Large intestine (tissue), 3 donors: ENCODE measurements around the gene ARHGAP44. TPM values are rescaled to one million over a fixed set of nuclear protein-coding genes. Genes with fewer than 3 reads are reported as not detected.

Experiments used
- DNase-seq, 2 donors: peaks; one replicate each; pipeline versions ENCODE4 v3.0.0 to v3.0.0-alpha.2; 2013
- H3K27ac ChIP-seq: one replicate; pipeline ENCODE4 v1.5.1; 2013; ENCODE audit warnings: low read length
- H3K27me3 ChIP-seq: 2 replicates; pipeline ENCODE4 v1.6.1; 2013; ENCODE audit warnings: low read length; ENCODE audit not compliant: control insufficient read depth, insufficient read depth
- H3K36me3 ChIP-seq: 2 replicates; pipeline ENCODE4 v1.6.1; 2013; ENCODE audit warnings: low read length; ENCODE audit not compliant: control insufficient read depth, insufficient read depth
- H3K4me1 ChIP-seq: one replicate; pipeline ENCODE4 v1.6.1; 2013; ENCODE audit warnings: low read length; ENCODE audit not compliant: control insufficient read depth, insufficient read depth
- H3K4me3 ChIP-seq: one replicate; pipeline ENCODE4 v1.5.1; 2013; ENCODE audit warnings: low read length
- H3K9me3 ChIP-seq: one replicate; pipeline ENCODE4 v1.6.1; 2013; ENCODE audit warnings: mild to moderate bottlenecking, low read depth, low read length, moderate library complexity; ENCODE audit not compliant: control insufficient read depth
- WGBS: methylation state at CpG from one replicate; pipeline ENCODE4 v1.1.5; 2013; ENCODE audit warnings: low lambda C conversion rate; ENCODE audit not compliant: insufficient coverage; 5-methylcytosine and 5-hydroxymethylcytosine counted together
- polyA plus RNA-seq: library from polyadenylated mRNA; unstranded; fragments of 120-200 nt; gene quantifications from one replicate; pipeline ENCODE4 v1.2.1, GENCODE V29; 2013

Gene ARHGAP44
- polyA plus RNA-seq, 1 donor = 3.2 TPM

DNA sequence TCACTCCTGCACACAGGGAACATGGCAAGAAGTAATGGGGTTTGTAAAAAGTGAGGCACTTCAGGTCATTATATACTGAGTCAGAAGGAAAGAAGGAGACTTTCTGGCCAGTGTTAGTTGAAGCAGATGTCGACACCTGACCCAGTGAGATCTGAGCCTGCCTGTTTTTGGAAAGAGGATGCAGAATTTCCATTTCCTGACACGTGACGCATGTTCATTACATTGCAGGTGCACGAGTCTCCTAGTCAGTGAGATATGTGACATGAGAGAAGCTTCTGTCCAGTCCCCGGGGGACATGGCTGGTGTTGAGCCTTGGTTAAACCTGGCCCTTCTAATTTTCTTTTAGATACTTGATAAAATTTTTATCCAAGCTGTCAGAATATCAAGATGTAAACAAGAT, 166.2 kb downstream of the ARHGAP44 start:
- no peak for DNase-seq

DNA sequence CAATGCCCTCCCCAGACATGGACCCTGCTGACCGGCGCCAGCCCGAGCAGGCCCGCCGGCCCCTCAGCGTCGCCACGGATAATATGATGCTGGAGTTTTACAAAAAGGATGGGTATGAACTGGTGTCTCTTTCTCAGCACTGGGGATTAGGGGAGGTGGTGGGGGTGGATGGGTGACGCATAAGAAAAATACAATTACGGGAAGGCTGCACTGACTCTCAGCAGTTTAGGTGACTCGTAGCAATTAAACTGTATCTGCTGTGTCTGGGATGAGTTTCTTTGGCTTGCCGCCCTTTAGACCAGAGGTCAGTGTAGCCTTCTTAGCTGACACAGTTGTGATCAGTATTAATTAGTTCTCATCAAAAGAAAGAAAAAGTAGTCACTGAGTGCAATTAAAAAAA, 169.5 kb downstream of the ARHGAP44 start:
- no peak for DNase-seq
- Histone ChIP-seq H3K4me3 (no peak overlapping the region), H3K4me1 (no peaks in the 10 kb centered on the region), H3K27ac (no peak overlapping the region), H3K36me3 (peaks cover 2% of the 10 kb centered on the region), H3K9me3 (peaks cover 5% of the 10 kb centered on the region), H3K27me3 (no peaks in the 10 kb centered on the region)
- WGBS = no CpG with 5 or more reads among the region's 12 CpGs

More for the DNA sequence above, 166.2 kb downstream of the ARHGAP44 start:
- WGBS = 80% methylated on average over 1 of the region's 5 CpGs
- no peaks in the 10 kb centered on the region for H3K4me1 ChIP-seq
- no peak overlapping the region for H3K27ac ChIP-seq
- H3K4me3 ChIP-seq = no peak overlapping the region
- peaks cover 2% of the 10 kb centered on the region for H3K36me3 ChIP-seq
- H3K9me3 ChIP-seq = peaks cover 5% of the 10 kb centered on the region
- no peaks in the 10 kb centered on the region for H3K27me3 ChIP-seq

DNA sequence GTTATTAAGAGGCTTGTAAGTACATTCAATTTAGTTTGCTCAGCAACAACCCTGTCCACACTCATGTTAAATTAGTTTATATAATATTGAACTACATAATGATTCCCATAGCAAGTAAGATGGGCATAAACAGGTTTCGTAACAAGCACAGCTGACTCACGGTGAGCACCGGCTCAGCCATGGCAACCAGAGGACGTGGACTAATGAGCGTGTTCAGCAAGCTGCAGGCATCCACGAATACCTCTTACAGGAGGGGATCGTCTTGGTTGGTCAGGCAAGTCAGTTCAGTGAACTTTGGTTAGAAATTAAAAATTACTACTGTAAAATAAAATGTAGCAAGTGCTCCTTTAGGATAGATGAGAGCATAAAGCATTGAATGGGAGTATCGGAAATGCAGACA, 170.1 kb downstream of the ARHGAP44 start:
- Histone ChIP-seq H3K27me3 (no peaks in the 10 kb centered on the region), H3K9me3 (peaks cover 5% of the 10 kb centered on the region), H3K4me1 (no peaks in the 10 kb centered on the region), H3K27ac (no peak overlapping the region), H3K4me3 (no peak overlapping the region), H3K36me3 (peaks cover 2% of the 10 kb centered on the region)
- 100% methylated on average over 5 of the region's 8 CpGs for WGBS
- no peak for DNase-seq

DNA sequence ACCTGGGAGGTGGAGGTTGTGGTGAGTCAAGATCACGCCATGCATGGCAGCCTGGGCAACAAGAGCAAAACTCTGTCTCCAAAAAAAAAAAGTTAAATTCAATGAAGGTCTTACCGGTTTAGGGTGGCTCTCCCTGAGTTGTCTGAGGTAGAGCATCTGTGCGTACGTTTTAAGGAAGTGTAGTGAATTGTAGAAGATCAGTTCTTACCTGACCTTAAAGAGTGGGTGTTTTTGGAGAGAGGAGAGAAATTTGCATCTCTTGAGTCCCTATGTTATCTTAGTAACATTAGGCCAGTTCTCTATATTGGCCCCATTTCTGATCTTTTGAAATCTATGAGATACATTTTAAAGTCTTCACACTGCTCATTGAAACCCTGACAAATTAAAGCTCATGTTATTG, 172.4 kb downstream of the ARHGAP44 start:
- peaks cover 5% of the 10 kb centered on the region for H3K9me3 ChIP-seq
- H3K27ac ChIP-seq = no peak overlapping the region
- no peak for DNase-seq
- H3K27me3 ChIP-seq = no peaks in the 10 kb centered on the region
- no peaks in the 10 kb centered on the region for H3K36me3 ChIP-seq
- H3K4me3 ChIP-seq = no peak overlapping the region
- 100% methylated on average over 3 of the region's 4 CpGs for WGBS
- no peaks in the 10 kb centered on the region for H3K4me1 ChIP-seq

DNA sequence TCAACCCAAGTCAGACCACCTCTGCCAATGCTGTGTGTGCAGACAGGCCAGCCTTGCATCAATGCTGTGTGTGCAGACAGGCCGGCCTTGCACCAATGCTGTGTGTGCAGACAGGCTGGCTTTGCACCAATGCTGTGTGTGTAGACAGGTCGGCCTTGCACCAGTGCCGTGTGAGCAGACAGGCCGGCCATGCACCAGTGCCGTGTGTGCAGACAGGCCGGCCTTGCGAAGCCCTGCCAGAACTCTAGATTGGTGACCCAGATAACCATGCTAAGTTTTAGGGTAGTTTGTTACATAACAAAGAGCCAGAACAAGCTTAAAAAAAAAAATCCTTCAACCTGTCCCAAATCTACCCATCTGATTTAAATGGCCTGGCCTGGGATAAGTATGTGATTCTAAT, 174.2 kb downstream of the ARHGAP44 start:
- DNase-seq = no peak
- WGBS = no CpG with 5 or more reads among the region's 7 CpGs
- Histone ChIP-seq H3K27me3 (no peaks in the 10 kb centered on the region), H3K9me3 (peaks cover 4% of the 10 kb centered on the region), H3K4me3 (no peak overlapping the region), H3K36me3 (no peaks in the 10 kb centered on the region), H3K27ac (no peak overlapping the region), H3K4me1 (no peaks in the 10 kb centered on the region)

DNA sequence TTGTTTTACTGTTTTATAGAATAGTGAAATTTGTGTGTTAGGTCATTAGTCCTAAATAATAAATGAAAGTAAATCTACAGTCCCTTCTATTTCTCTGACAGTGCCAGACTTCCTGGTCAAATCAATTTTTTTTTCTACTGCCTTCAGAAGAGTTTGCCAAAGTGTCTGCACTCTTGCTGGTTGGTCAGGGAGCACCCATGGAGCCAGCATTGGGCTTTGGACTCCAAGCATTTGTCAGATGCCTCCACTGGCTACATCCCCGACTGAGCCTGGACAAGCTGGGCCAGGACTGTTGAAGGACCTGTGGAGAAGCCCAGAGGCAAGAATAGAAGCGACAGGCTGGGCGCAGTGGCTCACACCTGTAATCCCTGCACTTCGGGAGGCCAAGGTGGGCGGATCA, 174.9 kb downstream of the ARHGAP44 start:
- no peak overlapping the region for H3K4me3 ChIP-seq
- H3K4me1 ChIP-seq = no peaks in the 10 kb centered on the region
- no CpG with 5 or more reads among the region's 5 CpGs for WGBS

DNA sequence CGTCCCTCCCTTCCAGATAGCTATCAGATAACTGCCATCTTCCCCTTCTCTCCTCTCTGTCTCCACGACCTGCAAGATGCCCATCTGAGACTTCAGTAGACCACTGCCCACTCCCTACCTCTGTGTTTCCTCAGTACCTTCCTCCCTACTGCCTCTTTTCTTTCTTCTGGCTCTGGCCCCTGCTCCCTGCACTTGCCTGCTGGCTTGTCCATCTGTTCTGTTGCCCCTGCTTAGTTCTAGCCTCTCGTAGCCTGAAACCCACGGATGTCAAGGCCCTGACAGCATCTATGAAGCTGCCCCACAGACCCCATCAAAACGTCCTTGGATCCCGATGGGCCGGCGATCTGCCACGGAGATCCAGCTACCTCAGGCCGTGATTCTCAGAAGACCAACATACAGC, 175.5 kb downstream of the ARHGAP44 start:
- WGBS = 93% methylated on average over 3 of the region's 10 CpGs
- H3K4me1 ChIP-seq = no peaks in the 10 kb centered on the region

More for the DNA sequence above, 174.9 kb downstream of the ARHGAP44 start:
- H3K9me3 ChIP-seq = no peaks in the 10 kb centered on the region
- no peaks in the 10 kb centered on the region for H3K36me3 ChIP-seq
- no peak overlapping the region for H3K27ac ChIP-seq
- H3K27me3 ChIP-seq = no peaks in the 10 kb centered on the region
- no peak for DNase-seq

DNA sequence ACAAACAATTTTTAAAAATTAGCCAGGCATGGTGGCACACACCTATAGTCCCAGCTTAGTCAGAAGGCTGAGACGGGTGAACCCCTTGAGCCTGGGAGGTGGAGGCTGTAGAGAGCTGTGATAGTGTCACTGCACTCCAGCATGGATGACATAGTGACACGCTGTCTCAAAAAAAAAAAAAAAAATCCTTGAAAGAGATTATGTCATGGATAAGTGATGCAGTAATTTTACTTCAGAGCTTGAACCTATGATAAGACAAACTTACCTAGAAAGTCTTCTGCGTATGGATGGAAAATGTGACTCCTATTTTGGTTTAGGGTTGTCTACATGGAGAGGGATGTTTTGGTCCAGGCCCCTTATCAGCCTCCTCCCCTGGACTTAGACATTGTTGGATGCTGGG, 176.7 kb downstream of the ARHGAP44 start:
- H3K4me3 ChIP-seq = no peak overlapping the region
- H3K27me3 ChIP-seq = no peaks in the 10 kb centered on the region
- no peaks in the 10 kb centered on the region for H3K9me3 ChIP-seq
- H3K36me3 ChIP-seq = no peaks in the 10 kb centered on the region
- WGBS = no CpG with 5 or more reads among the region's 3 CpGs
- no peak overlapping the region for H3K27ac ChIP-seq
- DNase-seq = no peak
- no peaks in the 10 kb centered on the region for H3K4me1 ChIP-seq

More for the DNA sequence above, 175.5 kb downstream of the ARHGAP44 start:
- Histone ChIP-seq H3K27me3 (no peaks in the 10 kb centered on the region), H3K27ac (no peak overlapping the region), H3K36me3 (no peaks in the 10 kb centered on the region), H3K4me3 (no peak overlapping the region), H3K9me3 (no peaks in the 10 kb centered on the region)
- no peak for DNase-seq

DNA sequence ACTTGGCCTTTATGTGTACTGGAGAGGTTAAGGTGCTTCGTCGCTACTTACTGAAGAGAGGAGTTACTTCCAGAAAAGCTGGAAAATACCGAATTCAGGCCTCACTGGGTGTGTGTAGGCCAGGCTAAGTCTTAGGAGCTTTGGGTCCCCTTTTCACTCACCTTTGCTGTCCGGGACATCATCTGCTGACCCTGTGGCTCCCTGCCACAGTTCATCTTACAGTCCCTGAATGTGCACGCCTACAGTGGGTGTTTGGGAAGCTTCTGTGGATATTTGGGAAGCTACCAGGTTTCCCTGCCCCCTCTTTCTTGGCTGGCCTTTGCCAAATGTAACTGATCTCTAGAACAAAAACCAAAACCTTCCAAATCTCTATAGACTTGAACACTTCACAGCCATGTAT, 177.1 kb downstream of the ARHGAP44 start:
- WGBS = no CpG with 5 or more reads among the region's 5 CpGs
- Histone ChIP-seq H3K36me3 (no peaks in the 10 kb centered on the region), H3K4me1 (no peaks in the 10 kb centered on the region), H3K27me3 (no peaks in the 10 kb centered on the region), H3K9me3 (no peaks in the 10 kb centered on the region), H3K4me3 (no peak overlapping the region), H3K27ac (no peak overlapping the region)
- no peak for DNase-seq

DNA sequence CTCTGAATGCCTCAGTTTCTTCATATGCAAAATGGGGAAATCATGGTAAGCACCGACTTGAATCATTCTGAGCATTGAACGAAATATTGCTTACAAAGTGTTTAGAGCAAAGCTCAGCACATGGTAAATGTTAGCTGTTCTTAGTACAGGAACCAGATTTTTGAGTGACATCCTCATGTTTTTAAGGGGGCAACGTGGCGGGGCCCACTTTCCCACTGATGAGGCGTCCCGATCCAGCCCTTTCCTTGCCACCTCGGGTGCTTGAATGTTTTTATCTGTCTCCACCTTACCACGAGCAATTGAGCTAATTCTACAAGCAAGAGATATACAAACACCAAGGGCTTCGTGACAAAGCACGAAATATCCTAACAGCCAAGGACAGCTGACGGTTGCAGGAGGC, 178.7 kb downstream of the ARHGAP44 start:
- no peaks in the 10 kb centered on the region for H3K4me1 ChIP-seq
- H3K27ac ChIP-seq = no peak overlapping the region
- H3K36me3 ChIP-seq = no peaks in the 10 kb centered on the region
- H3K9me3 ChIP-seq = no peaks in the 10 kb centered on the region
- no peak overlapping the region for H3K4me3 ChIP-seq
- no peaks in the 10 kb centered on the region for H3K27me3 ChIP-seq
- no peak for DNase-seq
- no CpG with 5 or more reads among the region's 11 CpGs for WGBS

DNA sequence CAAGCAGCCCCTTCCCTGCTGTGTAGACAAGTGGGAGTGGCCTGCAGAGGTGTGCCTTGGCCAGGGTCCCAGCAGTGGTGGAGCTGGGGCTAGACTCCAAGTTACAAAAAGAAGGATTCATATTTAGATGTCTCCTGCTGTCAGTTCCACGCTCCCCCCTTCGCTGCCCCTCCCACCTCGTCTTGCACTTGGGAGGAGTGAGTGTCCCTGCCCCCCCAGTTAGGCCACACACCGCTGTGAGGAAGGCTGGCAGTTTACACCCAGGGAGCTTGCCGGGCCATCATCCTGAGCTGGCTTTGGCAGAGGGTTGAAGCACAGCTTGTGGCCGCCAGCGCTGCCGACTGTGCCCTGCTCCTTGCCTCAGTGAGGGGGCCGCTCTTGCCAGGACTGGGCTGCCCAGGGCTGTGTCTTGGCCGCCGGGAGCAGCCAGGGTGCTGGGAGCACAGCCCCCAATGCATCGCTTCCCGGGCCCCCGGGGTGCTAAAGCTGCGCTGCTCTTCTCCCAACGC, 184.3 kb downstream of the ARHGAP44 start:
- no peak overlapping the region for H3K27ac ChIP-seq
- no peaks in the 10 kb centered on the region for H3K4me1 ChIP-seq
- DNase-seq = no peak
- H3K4me3 ChIP-seq = peak overlapping the region; percentile 18
- H3K36me3 ChIP-seq = no peaks in the 10 kb centered on the region
- WGBS = no CpG with 5 or more reads among the region's 16 CpGs
- H3K27me3 ChIP-seq = peaks cover 9% of the 10 kb centered on the region
- peaks cover 3% of the 10 kb centered on the region for H3K9me3 ChIP-seq
